HepG2 (cell line): ENCODE measurements around the gene NFS1. TPM values are rescaled to one million over a fixed set of nuclear protein-coding genes. Genes with fewer than 3 reads are reported as not detected.

ENCODE experiments used
- ATAC-seq: fragments of 200-7000 bp; cut with Tn5 transposase; 3 replicates; pipeline ENCODE4 v1.9.1; 2020; ENCODE audit warnings: mild to moderate bottlenecking, moderate library complexity
- BruUV-seq: library from RNA; stranded (reverse); fragments of 400-500 nt; replicated peaks from 2 replicates; lab custom pipeline; 2021; lab: Mats Ljungman, UMichigan
- CTCF ChIA-PET: fragments of 300-600 bp; formaldehyde crosslinking; extraction: SDS; loops from one replicate; lab custom pipeline; 2021; ENCODE audit warnings: low total read pairs, inconsistent platforms, low intra/inter-chr PET ratio; lab: Yijun Ruan, JAX
- POLR2A ChIA-PET: fragments of 350-600 bp; sonication (Branson Sonifier 250); formaldehyde crosslinking; loops from one replicate; lab custom pipeline; 2020; ENCODE audit warnings: antibody characterized with exemption, inconsistent platforms; lab: Yijun Ruan, JAX
- DNase-seq: peaks from one replicate; pipeline ENCODE4 v3.0.0-alpha.2; 2015; ENCODE audit warnings: low spot score
- FAIRE-seq: peaks from 3 replicates; lab custom pipeline; 2011; peaks lifted over from hg19 to GRCh38; lab: Jason Lieb, UNC
- H2AFZ ChIP-seq: one replicate; pipeline ENCODE4 v1.6.1; 2011; ENCODE audit warnings: low read length, inconsistent platforms
- H3K27ac ChIP-seq: fragments of 300-600 bp; 3 replicates; pipeline ENCODE4 v1.8.0; 2011; ENCODE audit warnings: mixed run types, mild to moderate bottlenecking, mixed read lengths, low read length, inconsistent platforms; ENCODE audit not compliant: insufficient read depth; ENCODE audit errors: extremely low read length
- H3K27me3 ChIP-seq, 2 experiments: fragments of 200-600 bp in 1 of 2; 2 replicates in 1 of 2; 3 replicates in 1 of 2; pipeline versions ENCODE4 v1.6.0 to v1.8.0; 2011; ENCODE audit warnings: low read length in 2 of 2, mild to moderate bottlenecking in 2 of 2, moderate library complexity in 2 of 2, inconsistent platforms in 1 of 2; ENCODE audit not compliant: insufficient read depth in 2 of 2, control insufficient read depth in 1 of 2
- H3K36me3 ChIP-seq, 2 experiments: fragments of 200-600 bp in 1 of 2; replicated peaks in 1 of 2; 2 replicates in 1 of 2; 3 replicates in 1 of 2; pipeline versions ENCODE4 v1.5.1 to v1.8.0; 2011; ENCODE audit warnings: low read length in 2 of 2, inconsistent platforms in 1 of 2; ENCODE audit not compliant: insufficient read depth in 2 of 2, control insufficient read depth in 1 of 2
- H3K4me1 ChIP-seq: 2 replicates; pipeline ENCODE4 v1.5.1; 2012; ENCODE audit warnings: low read length, inconsistent platforms; ENCODE audit not compliant: insufficient read depth
- H3K4me2 ChIP-seq: 2 replicates; pipeline ENCODE4 v1.6.0; 2011; ENCODE audit warnings: low read depth, low read length, inconsistent platforms
- H3K4me3 ChIP-seq, 3 experiments: fragments of 200-600 bp in 1 of 3; sonication (generic), shearing (Covaris generic) in 1 of 3; replicated peaks in 1 of 3; 2 replicates each; pipeline ENCODE4 v1.5.1; 2011 to 2016; ENCODE audit warnings: low read length in 3 of 3, inconsistent platforms in 2 of 3, low read depth in 2 of 3, mild to moderate bottlenecking in 2 of 3, control low read depth in 1 of 3, mixed read lengths in 1 of 3; ENCODE audit not compliant: insufficient read depth in 1 of 3
- H3K79me2 ChIP-seq: one replicate; pipeline ENCODE4 v1.6.1; 2011; ENCODE audit warnings: low read length, inconsistent platforms; ENCODE audit not compliant: insufficient read depth
- H3K9ac ChIP-seq: 2 replicates; pipeline ENCODE4 v1.6.0; 2011; ENCODE audit warnings: mild to moderate bottlenecking, low read depth, low read length, inconsistent platforms; ENCODE audit not compliant: insufficient read depth
- H3K9me3 ChIP-seq: 2 replicates; pipeline ENCODE4 v1.5.1; 2012; ENCODE audit warnings: mild to moderate bottlenecking, low read length
- H4K20me1 ChIP-seq: 2 replicates; pipeline ENCODE4 v1.6.0; 2011; ENCODE audit warnings: inconsistent platforms, mild to moderate bottlenecking, low read length, moderate library complexity; ENCODE audit not compliant: insufficient read depth
- CCAR2 ChIP-seq: fragments of 200-400 bp; formaldehyde crosslinking; optimal IDR thresholded peaks from 2 replicates; pipeline ENCODE3; 2018; ENCODE audit warnings: low read depth, mild to moderate bottlenecking, low read length, moderate library complexity
- CHCHD3 ChIP-seq: sonication (generic); formaldehyde crosslinking; IDR thresholded peaks from 2 replicates; pipeline ENCODE4 v1.8.0; 2022; ENCODE audit warnings: mild to moderate bottlenecking, missing genetic modification reagents, moderate library complexity
- FLYWCH1 ChIP-seq: sonication (generic); formaldehyde crosslinking; IDR thresholded peaks from 2 replicates; pipeline ENCODE4 v1.8.1; 2023; ENCODE audit warnings: mild to moderate bottlenecking, missing genetic modification reagents
- MBNL3 ChIP-seq: fragments of 250-450 bp; sonication (Bioruptor Pico); conservative IDR thresholded peaks from 2 replicates; pipeline ENCODE4 v1.8.0; 2022; ENCODE audit warnings: mild to moderate bottlenecking, inconsistent platforms
- NFE2L2 ChIP-seq: fragments of 150-350 bp; IDR thresholded peaks from 2 replicates; pipeline ENCODE4 v1.6.1; 2014; ENCODE audit warnings: low read length
- PHF21A ChIP-seq: sonication (generic); formaldehyde crosslinking; IDR thresholded peaks from 2 replicates; pipeline ENCODE4 v1.5.0; 2020; ENCODE audit warnings: mild to moderate bottlenecking, missing genetic modification reagents
- POGZ ChIP-seq: sonication (generic); formaldehyde crosslinking; IDR thresholded peaks from 2 replicates; pipeline ENCODE4 v1.4.0; 2020; ENCODE audit warnings: mild to moderate bottlenecking, missing genetic modification reagents
- POLR2A ChIP-seq, 2 experiments: IDR thresholded peaks; 2 replicates each; pipeline ENCODE4 v1.6.1; 2011; ENCODE audit warnings: low read depth in 2 of 2, low read length in 2 of 2, mild to moderate bottlenecking in 1 of 2, moderate library complexity in 1 of 2; ENCODE audit not compliant: insufficient read depth in 1 of 2
- REPIN1 ChIP-seq: sonication (generic); formaldehyde crosslinking; IDR thresholded peaks from 2 replicates; pipeline ENCODE4 v1.8.0; 2022; ENCODE audit warnings: missing genetic modification reagents, low read depth, mild to moderate bottlenecking, borderline replicate concordance
- SNAPC2 ChIP-seq: sonication (generic); formaldehyde crosslinking; IDR thresholded peaks from 2 replicates; pipeline ENCODE4 v1.8.1; 2022; ENCODE audit warnings: mild to moderate bottlenecking, missing genetic modification reagents
- TARDBP ChIP-seq: sonication (generic); formaldehyde crosslinking; IDR thresholded peaks from 2 replicates; pipeline ENCODE4 v1.8.0; 2022; ENCODE audit warnings: mild to moderate bottlenecking, missing genetic modification reagents
- THAP11 ChIP-seq: IDR thresholded peaks from 2 replicates; pipeline ENCODE4 v1.6.1; 2016; ENCODE audit warnings: missing biosample characterization, missing genetic modification reagents
- TOPORS ChIP-seq: sonication (generic); formaldehyde crosslinking; IDR thresholded peaks from 2 replicates; pipeline ENCODE4 v1.8.0; 2023; ENCODE audit warnings: mild to moderate bottlenecking, missing genetic modification reagents
- U2AF2 ChIP-seq: fragments of 200-400 bp; formaldehyde crosslinking; IDR thresholded peaks from 2 replicates; pipeline ENCODE4 v1.6.1; 2017; ENCODE audit warnings: low read depth, mild to moderate bottlenecking, low read length
- ZNF292 ChIP-seq: sonication (generic); formaldehyde crosslinking; IDR thresholded peaks from 2 replicates; pipeline ENCODE4 v1.8.1; 2022; ENCODE audit warnings: mild to moderate bottlenecking, low read depth, missing genetic modification reagents, borderline replicate concordance
- ZNF496 ChIP-seq: sonication (generic); formaldehyde crosslinking; IDR thresholded peaks from 2 replicates; pipeline ENCODE4 v1.8.1; 2023; ENCODE audit warnings: mild to moderate bottlenecking, moderate library complexity, missing genetic modification reagents; ENCODE audit not compliant: insufficient replicate concordance
- ZNF552 ChIP-seq: sonication (generic); formaldehyde crosslinking; IDR thresholded peaks from 2 replicates; pipeline ENCODE4 v1.9.0; 2022; ENCODE audit warnings: missing genetic modification reagents, mild to moderate bottlenecking, borderline replicate concordance
- ZNF569 ChIP-seq: sonication (generic); formaldehyde crosslinking; IDR thresholded peaks from 2 replicates; pipeline ENCODE4 v1.5.0; 2020; ENCODE audit warnings: mild to moderate bottlenecking, missing genetic modification reagents, moderate library complexity, borderline replicate concordance
- WGBS: methylation state at CpG from one replicate; pipeline ENCODE4 v1.1.6; 2017; ENCODE audit warnings: low lambda C conversion rate; 5-methylcytosine and 5-hydroxymethylcytosine counted together
- in situ Hi-C: cut with HindIII; loops from 2 replicates; pipeline ENCODE4 v1.10.0; 2017; ENCODE audit warnings: low pct_unique_long_range_greater_than_20kb; ENCODE audit not compliant: extremely low pct_ligation_motif_present
- intact Hi-C: fragments of 100-400 bp; cut with micrococcal nuclease; formaldehyde crosslinking; loops from one replicate; pipeline ENCODE4 v1.10.0; 2022; ENCODE audit not compliant: unreplicated experiment
- polyA plus RNA-seq, 8 experiments: library from polyadenylated mRNA; depleted of rRNA in 3 of 8; stranded (reverse) in 7 of 8; unstranded in 1 of 8; fragments of >200 nt; fragmentation: Illumina TruSeq in 4 of 8; extraction: Trizol in 4 of 8; gene quantifications; 2 replicates each; pipeline versions ENCODE4 v1.2.1 to v1.2.3, GENCODE V29; 2011 to 2016; ENCODE audit warnings: low read depth in 4 of 8, missing spikeins in 1 of 8, mixed read lengths in 1 of 8; ENCODE audit not compliant: insufficient read depth in 1 of 8
- total RNA-seq, 5 experiments: library from RNA; depleted of rRNA; stranded (reverse); fragments of >200 nt; fragmentation: Illumina TruSeq; extraction: Trizol; gene quantifications; 2 replicates each; pipeline ENCODE4 v1.2.3, GENCODE V29; 2016; ENCODE audit warnings: low read depth in 1 of 5
- TF ChIP-seq, protein P1 (sequence below): sonication (generic); formaldehyde crosslinking; IDR thresholded peaks from 2 replicates; pipeline ENCODE4 v1.8.1; 2022; ENCODE audit warnings: mild to moderate bottlenecking, missing genetic modification reagents
- TF ChIP-seq, protein P2 (sequence below): sonication (generic); formaldehyde crosslinking; IDR thresholded peaks from 2 replicates; pipeline ENCODE4 v1.9.0; 2022; ENCODE audit warnings: missing genetic modification reagents, mild to moderate bottlenecking, borderline replicate concordance
- TF ChIP-seq, protein P3 (sequence below): sonication (generic); formaldehyde crosslinking; IDR thresholded peaks from 2 replicates; pipeline ENCODE4 v1.4.0; 2020; ENCODE audit warnings: missing genetic modification reagents; ENCODE audit errors: not compliant biosample characterization

NFS1 gene
- total and polyA plus RNA-seq, 2 of the 13 experiments (the other 11 are each of a cell fraction or from before 2014, with no cell fraction given), result 65.9 to 88.1 TPM

DNA sequence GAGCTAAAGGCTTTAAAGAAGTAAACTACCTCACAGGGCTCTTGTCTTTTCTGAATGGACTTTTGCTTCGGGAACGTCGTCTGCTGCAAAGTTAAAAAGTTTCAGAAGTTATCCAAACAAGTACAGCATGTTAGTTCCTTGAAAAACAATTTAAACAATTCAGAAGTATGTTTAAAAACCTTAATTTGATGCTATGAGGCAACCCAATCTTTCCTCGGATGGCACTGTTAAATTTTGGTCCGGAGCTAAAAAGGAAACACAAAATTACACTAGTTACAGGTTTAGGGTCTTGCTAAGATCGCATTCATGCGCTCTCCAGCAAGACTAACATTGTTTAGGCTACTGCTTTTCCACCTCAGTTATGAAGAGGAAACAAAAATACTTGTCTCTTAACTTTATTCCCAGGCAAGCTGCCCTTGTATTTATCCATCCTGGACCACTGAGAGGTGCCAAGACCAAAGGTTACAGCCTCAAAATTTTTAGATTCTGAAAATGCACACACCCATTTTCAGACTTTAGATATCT lies 30.2 kb upstream of the NFS1 start:
- Histone ChIP-seq H3K4me3 (no peak overlapping the region), H3K9me3 (no peaks in the 10 kb centered on the region), H4K20me1 (peaks cover 97% of the 10 kb centered on the region), H3K36me3 (peaks cover 54 to 94% of the 10 kb centered on the region in 2 experiments), H2AFZ (no peak overlapping the region), H3K27ac (no peak overlapping the region), H3K9ac (no peak overlapping the region), H3K79me2 (peaks cover 90% of the 10 kb centered on the region), H3K4me1 (peaks cover 38% of the 10 kb centered on the region), H3K4me2 (no peak overlapping the region), H3K27me3 (no peaks in the 10 kb centered on the region)
- ChIA-PET CTCF (no interaction called here), POLR2A (interaction anchor here (9.2 to 16.7 kb wide), 2 partner anchors 12 to 20 kb away, joined by 211 to 319 read pairs; partner anchors contain the start of genes NFS1, RBM39 and ROMO1)
- BruUV-seq, result no TSS peak
- in situ Hi-C loops (no loop called here), intact Hi-C loops (no loop called here)
- ATAC-seq (no peak), DNase-seq (no peak), FAIRE-seq (no peak)
- 97% methylated on average over 7 of the region's 7 CpGs for WGBS
- peak in 1 of 2 experiments; percentile 41; a peak in 2 of 4 replicates for TF ChIP-seq POLR2A (IDR thresholded peaks at IDR 0.05; ENCODE audit: insufficient read depth in 1 of 2, low read depth in 2 of 2, low read length in 2 of 2)
- TF ChIP-seq REPIN1 (CRISPR knock-in tag), result 0 out of 2 replicates have a peak, but pooled peaks have one; percentile 33
- TF ChIP-seq, protein P1, sequence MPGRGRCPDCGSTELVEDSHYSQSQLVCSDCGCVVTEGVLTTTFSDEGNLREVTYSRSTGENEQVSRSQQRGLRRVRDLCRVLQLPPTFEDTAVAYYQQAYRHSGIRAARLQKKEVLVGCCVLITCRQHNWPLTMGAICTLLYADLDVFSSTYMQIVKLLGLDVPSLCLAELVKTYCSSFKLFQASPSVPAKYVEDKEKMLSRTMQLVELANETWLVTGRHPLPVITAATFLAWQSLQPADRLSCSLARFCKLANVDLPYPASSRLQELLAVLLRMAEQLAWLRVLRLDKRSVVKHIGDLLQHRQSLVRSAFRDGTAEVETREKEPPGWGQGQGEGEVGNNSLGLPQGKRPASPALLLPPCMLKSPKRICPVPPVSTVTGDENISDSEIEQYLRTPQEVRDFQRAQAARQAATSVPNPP (CRISPR knock-in tag), result 0 out of 2 replicates have a peak, but pooled peaks have one; percentile 43
- TF ChIP-seq FLYWCH1, result no peak
- no peak for TF ChIP-seq PHF21A (CRISPR knock-in tag)
- TF ChIP-seq CCAR2, result no peak
- TF ChIP-seq MBNL3 (CRISPR knock-in tag), result no peak
- TF ChIP-seq, protein P2, sequence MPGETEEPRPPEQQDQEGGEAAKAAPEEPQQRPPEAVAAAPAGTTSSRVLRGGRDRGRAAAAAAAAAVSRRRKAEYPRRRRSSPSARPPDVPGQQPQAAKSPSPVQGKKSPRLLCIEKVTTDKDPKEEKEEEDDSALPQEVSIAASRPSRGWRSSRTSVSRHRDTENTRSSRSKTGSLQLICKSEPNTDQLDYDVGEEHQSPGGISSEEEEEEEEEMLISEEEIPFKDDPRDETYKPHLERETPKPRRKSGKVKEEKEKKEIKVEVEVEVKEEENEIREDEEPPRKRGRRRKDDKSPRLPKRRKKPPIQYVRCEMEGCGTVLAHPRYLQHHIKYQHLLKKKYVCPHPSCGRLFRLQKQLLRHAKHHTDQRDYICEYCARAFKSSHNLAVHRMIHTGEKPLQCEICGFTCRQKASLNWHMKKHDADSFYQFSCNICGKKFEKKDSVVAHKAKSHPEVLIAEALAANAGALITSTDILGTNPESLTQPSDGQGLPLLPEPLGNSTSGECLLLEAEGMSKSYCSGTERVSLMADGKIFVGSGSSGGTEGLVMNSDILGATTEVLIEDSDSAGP (CRISPR knock-in tag), result no peak
- TF ChIP-seq THAP11 (CRISPR knock-in tag), result no peak
- 0 out of 2 replicates have a peak, but pooled peaks have one; percentile 35 for TF ChIP-seq TOPORS (CRISPR knock-in tag)
- no peak for TF ChIP-seq POGZ (CRISPR knock-in tag)
- 0 out of 2 replicates have a peak, but pooled peaks have one; percentile 4 for TF ChIP-seq NFE2L2
- TF ChIP-seq U2AF2, result no peak
- no peak for TF ChIP-seq ZNF552 (CRISPR knock-in tag)
- TF ChIP-seq SNAPC2 (CRISPR knock-in tag), result 0 out of 2 replicates have a peak, but pooled peaks have one; percentile 37
- TF ChIP-seq, protein P3, sequence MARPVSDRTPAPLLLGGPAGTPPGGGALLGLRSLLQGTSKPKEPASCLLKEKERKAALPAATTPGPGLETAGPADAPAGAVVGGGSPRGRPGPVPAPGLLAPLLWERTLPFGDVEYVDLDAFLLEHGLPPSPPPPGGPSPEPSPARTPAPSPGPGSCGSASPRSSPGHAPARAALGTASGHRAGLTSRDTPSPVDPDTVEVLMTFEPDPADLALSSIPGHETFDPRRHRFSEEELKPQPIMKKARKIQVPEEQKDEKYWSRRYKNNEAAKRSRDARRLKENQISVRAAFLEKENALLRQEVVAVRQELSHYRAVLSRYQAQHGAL, result no peak
- TF ChIP-seq ZNF569, result no peak
- no peak for TF ChIP-seq CHCHD3
- no peak for TF ChIP-seq ZNF496 (CRISPR knock-in tag)
- TF ChIP-seq TARDBP (CRISPR knock-in tag), result peak; percentile 64; the same call in 1 of the 2 replicates
- no peak for TF ChIP-seq ZNF292 (CRISPR knock-in tag)
